Lower leg skin (tissue), 3 donors: ENCODE measurements around the gene DCAF11.

Experiments
- POLR2A ChIP-seq, 2 donors: fragments of 450-650 bp; IDR thresholded peaks; one replicate each; pipeline ENCODE4 v1.6.1; 2016 to 2017; ENCODE audit warnings: antibody characterized with exemption in 2 of 2, mild to moderate bottlenecking in 1 of 2, moderate library complexity in 1 of 2
- TF ChIP-seq, protein P1 (sequence below), 3 donors: fragments of 450-650 bp; IDR thresholded peaks; one replicate each; pipeline ENCODE4 v1.5.1; 2016; ENCODE audit warnings: antibody characterized with exemption in 3 of 3, mild to moderate bottlenecking in 3 of 3, moderate library complexity in 2 of 3

DNA sequence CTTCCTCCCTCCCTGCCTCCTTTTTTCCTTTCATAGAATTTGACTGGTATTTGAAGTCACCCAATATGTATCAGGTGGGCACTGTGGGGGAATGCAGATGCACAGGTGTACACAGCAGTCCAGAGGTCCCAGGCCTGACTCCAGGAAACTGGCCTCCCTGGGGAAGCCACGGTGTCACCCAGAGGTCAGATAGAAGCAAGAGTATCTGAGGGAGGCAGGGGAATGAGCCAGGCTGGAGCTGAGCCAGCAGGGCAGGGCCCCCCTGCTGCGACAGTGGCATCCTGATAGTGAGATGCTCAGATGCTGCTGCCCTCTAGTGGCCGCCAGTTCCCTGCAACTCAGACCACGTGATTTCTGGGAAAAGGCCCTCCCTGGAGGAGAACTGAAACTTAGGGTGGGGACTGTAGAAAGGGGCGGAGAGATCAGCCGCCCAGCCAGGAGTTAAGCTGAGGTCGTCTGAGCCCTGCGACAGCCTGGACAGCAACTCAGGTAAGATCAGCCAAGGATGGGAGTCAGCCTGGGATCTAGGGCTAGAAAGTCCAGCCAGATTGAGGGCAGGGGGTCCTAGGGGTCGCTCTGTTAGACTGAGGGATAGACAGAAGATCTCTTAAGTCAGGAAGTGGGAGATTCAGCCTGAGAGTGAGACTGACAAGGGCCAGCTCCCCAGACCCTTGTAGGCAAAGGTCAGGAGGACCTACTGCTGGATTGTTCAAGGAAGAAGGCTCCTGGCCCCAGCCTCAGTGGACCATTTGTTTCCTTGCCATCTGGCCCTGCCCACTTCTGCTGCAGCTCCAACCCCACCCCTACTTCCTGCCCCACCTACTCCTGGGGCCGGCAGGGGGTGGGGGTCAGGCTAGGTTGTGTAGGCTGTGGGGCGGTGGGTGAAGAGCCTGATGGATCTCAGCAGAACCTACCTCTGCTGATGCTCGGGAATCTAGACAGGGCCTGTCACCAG is 46.5 kb downstream of the DCAF11 start, which contains the start of gene IRF9:
- TF ChIP-seq, protein P1, sequence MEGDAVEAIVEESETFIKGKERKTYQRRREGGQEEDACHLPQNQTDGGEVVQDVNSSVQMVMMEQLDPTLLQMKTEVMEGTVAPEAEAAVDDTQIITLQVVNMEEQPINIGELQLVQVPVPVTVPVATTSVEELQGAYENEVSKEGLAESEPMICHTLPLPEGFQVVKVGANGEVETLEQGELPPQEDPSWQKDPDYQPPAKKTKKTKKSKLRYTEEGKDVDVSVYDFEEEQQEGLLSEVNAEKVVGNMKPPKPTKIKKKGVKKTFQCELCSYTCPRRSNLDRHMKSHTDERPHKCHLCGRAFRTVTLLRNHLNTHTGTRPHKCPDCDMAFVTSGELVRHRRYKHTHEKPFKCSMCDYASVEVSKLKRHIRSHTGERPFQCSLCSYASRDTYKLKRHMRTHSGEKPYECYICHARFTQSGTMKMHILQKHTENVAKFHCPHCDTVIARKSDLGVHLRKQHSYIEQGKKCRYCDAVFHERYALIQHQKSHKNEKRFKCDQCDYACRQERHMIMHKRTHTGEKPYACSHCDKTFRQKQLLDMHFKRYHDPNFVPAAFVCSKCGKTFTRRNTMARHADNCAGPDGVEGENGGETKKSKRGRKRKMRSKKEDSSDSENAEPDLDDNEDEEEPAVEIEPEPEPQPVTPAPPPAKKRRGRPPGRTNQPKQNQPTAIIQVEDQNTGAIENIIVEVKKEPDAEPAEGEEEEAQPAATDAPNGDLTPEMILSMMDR (IDR thresholded peaks at IDR 0.05), result peak in 1 of 3 donors; percentile 97
- no peak for TF ChIP-seq POLR2A (IDR thresholded peaks at IDR 0.05)
